Activated CD4-positive, alpha-beta T cell treated with anti-CD3 and anti-CD28 coated beads, Interleukin-2, Interleukin-4, amounts not matched to agents 100 ng/mL and 50 ng/mL, durations not matched to agents 16 hours and 8 hours (primary cell): ENCODE results near the gene HMCN2.

Source experiments
- DNase-seq: peaks from one replicate; pipeline ENCODE4 v3.0.0-alpha.2; 2020; ENCODE audit warnings: low spot score

Gene HMCN2

DNA sequence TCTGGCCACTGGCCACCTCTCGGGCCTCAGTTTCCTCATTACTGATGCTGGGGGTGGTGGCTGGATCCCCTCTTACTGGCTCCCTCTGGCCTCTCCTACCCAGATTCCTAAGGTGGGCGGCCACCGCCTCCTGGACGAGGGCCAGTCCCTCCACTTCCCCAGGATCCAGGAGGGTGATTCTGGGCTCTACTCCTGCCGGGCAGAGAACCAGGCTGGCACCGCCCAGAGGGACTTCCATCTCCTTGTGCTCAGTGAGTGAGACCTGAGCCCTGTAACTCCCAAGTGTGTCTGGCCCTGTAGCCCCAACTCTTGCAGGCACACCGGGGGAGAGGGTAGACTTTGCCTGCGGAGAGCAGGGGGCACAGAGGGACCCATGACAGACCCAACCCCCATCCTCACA is 83.3 kb downstream of the HMCN2 start:
- no peak for DNase-seq

DNA sequence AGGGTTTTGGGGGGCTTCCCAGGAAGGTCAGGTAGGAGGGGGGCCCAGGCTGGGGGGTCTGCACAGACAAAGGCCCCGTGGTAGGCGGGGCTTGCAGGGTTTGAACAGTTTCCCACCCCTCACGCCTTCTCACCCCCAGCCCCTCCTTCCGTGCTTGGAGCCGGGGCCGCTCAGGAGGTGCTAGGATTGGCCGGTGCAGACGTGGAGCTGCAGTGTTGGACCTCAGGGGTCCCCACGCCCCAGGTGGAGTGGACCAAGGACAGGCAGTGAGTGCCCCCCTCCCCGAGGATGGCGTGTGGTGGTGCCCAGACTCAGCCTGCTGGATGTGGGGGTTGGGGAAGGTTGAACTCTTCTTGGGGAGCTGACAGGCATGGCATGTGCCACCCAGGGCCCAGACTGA is 83.8 kb downstream of the HMCN2 start:
- no peak for DNase-seq

DNA sequence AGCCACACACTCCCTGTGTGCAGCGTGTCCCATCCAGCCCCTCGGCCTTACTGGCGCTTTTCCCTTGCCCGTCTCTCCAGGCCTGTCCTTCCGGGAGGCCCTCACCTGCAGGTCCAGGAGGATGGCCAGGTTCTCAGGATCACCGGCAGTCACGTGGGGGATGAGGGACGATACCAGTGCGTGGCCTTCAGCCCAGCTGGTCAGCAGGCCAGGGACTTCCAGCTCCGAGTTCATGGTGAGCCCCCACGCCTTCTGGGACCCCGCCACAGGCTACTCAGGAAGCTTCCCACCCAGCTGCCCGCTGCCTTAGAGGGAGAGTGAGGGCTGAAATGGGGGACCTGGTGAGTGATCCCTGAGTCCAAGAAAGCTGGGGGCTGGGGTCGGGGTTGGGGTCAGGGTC is 85.8 kb downstream of the HMCN2 start:
- no peak for DNase-seq

DNA sequence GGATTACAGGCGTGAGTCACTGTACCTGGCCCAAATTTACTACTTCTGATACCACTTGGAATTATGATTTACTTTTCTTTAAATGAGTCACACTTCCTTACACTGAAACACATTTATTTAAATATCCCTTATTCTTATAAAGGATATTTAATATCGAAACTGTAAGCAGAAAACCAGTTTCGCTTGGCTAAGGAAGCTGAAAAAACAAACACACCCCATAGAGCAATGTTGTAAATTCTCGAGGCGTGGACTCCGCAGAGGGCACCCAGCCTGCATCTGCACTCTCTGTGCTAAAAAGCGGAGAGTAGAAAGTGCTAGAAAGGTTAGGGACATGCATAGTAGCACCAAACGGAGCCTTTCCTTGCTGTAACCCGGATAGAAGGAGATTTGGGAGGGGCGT is 86.5 kb downstream of the HMCN2 start:
- no peak for DNase-seq

DNA sequence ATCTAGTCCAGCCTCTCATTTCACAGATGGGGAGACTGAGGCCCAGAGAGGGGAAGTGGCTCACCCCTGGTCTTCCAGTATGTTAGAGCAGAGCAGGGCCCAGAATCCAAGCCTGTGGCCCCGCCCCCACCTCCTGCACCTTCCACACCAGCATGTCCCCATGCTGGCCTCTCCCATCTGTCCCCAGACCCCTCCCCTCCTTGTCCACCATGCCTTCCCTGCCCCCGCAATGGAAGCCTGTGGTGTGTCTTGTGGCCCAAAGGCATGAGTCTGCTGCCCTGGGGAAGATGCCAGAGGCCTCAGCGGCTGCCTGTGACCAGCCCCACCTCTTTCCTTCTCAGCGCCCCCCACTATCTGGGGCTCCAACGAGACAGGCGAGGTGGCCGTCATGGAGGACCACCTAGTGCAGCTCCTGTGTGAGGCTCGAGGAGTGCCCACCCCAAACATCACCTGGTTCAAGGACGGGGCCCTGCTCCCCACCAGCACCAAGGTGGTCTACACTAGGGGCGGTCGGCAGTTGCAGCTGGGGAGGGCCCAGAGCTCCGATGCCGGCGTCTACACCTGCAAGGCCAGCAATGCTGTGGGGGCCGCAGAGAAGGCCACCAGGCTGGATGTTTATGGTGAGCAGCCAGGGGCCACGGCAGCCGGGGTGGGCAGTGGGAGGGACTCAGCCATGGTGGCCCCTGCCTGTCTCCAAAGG is 87.2 kb downstream of the HMCN2 start:
- DNase-seq = no peak

DNA sequence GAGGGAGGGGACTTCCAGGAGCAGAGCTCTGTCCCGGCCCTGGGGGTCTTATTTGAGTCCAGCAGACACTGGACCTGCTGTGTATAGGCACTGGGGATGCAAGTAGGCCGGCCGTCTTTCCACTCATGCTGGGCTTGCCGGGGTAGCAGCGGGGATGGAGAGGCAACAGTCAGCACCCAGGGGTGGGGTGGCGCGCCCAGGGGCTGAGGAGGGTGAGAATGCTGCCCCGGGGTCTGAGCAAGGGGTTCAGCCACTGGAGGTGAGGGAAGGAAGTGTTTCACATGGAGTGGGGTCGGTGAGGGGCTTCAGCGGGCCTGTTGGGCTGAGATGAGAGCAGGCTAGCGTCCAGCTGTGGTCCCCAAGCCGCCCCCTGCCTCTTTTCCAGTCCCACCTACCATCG is 88.8 kb downstream of the HMCN2 start:
- no peak for DNase-seq

DNA sequence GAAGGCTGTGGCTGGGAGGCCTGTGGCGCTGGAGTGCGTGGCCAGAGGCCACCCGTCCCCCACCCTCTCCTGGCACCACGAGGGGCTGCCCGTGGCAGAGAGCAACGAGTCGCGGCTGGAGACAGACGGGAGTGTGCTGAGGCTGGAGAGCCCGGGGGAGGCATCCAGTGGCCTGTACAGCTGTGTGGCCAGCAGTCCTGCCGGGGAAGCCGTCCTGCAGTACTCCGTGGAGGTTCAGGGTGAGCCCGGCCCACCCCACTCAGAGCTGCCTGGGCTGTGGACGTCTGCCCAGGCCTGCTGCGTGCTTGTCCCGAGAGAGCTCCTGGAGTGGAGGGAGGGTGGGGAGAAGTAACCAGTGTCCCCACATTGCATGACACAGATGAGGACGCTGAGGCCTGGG is 89.2 kb downstream of the HMCN2 start:
- DNase-seq = no peak

DNA sequence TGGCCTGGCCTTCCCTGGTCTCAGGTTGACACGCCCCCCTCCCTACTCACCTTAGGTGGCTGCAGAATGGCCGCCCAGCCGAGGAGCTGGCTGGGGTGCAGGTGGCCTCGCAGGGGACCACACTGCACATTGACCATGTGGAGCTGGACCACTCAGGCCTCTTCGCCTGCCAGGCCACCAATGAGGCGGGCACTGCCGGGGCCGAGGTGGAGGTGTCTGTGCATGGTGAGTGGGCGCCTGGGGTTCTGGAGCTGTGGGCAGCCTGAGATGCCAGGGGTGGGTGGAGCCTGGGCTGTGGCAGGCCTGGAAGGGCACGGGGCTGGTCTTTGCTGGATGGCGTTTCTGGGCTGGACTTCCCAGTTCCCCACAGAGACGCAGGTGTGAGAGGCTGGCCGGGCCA is 90.5 kb downstream of the HMCN2 start:
- DNase-seq = no peak

DNA sequence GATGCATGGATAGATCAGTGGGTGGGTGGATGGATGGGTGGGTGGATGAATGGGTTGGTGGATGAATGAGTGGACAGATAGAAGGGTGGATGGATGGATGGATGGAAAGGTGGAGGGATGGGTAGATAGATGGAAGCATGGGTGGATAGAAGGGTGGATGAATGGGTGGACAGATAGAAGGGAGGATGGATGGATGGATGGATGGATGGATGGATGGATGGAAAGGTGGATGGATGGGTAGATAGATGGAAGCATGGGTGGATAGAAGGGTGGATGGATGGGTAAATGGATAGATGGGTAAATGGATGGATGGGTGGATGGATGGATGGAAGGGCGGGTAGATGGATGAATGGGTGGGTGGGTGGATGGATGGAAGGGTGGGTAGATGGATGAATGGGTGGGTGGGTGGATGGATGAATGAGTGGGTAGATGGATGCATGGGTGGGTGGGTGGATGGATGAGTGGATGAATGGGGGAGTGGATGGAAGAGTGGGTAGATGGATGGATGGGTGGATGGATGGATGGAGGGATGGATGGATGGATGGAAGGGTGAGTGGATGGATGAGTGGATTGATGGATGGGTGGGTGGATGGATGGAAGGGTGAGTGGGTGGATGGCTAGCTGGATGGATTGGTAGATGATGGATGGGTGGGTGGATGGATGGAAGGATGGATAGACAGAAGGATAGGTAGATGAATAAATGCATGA is 91.5 kb downstream of the HMCN2 start:
- DNase-seq = no peak

DNA sequence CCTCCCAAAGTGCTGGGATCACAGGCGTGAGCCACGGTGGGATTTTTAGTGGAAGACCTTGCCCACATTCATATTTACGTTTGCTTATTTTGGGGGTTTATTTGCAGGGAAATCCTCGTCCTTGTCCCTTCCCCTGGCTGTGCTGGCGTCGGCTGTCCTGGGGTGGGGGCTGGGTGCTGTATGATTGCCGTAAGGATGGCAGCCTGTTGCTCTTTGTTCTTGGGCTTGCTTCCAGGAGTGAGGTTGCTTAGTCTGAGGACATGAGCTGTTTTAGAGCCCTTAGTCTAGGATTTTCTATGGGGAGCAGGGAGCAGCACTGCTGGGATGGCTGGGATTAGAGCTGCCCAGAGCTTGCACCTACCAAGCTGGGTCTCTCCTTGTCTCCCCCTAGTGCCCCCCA is 93.4 kb downstream of the HMCN2 start:
- DNase-seq = no peak

DNA sequence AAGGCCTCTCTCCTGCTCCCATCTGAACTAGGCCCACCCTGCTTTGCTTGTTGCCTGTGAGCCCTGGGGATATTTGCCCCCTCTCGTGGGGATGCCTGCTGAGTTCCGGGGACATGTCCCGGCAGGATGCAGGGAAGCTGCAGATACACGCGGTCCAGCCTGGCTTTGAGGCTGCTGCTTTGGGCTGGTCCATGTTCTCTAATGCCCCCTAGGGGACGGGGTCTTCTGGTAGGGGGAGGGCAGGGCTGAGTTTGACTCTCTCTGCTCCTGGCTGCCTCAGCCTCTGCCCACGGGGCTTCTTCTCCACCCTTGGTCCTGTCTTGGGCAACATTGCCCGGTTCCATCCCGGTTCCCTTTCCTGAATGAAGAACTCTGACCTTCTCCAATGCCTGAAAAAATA is 94.3 kb downstream of the HMCN2 start:
- no peak for DNase-seq

DNA sequence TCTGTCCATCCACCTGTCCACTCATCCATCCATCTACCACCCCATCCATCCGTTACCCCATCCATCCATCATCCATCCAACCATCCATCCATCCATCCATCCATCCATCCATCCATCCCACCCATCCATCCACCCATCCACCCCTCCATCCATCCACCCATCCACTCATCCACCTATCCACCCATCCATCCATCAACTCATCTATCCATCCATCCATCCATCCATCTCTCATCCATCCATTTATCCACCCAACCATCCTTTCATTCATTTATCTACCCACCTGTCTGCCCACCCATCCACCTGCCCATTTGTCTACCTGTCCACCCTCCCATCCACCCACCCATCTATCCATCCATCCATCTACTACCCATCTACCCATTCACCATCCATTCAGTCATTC is 95.1 kb downstream of the HMCN2 start:
- no peak for DNase-seq

DNA sequence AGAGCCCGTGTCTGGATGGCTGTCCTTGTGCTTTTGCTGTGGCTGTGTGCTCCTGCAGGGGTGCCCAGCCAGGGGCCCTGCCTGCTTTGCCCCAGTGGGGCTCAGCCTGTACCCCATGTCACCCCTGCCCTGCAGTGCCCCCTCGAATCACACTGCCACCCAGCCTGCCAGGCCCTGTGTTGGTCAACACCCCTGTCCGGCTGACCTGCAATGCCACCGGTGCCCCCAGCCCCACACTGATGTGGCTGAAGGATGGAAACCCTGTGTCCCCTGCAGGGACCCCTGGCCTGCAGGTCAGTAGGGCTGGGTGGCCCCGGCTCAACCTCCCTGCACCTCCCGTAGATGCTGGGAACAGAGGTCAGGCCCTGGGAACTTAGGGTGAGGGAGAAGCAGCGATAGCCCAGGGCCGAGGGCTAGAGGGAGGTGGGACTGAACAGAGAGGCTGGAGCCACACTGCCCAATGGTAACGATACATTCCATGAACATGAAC is 96.4 kb downstream of the HMCN2 start:
- no peak for DNase-seq

DNA sequence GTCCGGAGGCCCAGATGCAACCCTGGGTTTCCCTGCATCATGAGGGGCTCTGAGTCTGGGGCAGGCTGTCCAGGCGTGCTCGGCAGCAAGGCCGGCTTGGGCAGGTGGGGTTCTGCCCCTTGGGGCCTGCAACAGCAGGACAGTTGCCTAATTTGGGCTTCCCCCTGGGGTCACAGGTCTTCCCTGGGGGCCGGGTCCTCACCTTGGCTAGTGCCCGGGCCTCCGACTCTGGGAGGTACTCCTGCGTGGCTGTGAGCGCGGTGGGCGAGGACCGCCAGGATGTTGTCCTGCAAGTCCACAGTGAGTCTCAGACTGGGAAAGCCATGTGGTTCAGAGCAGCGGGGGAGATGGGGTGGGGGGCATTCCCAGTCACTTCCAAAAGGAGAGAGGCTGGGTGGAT is 97.1 kb downstream of the HMCN2 start:
- DNase-seq = no peak

DNA sequence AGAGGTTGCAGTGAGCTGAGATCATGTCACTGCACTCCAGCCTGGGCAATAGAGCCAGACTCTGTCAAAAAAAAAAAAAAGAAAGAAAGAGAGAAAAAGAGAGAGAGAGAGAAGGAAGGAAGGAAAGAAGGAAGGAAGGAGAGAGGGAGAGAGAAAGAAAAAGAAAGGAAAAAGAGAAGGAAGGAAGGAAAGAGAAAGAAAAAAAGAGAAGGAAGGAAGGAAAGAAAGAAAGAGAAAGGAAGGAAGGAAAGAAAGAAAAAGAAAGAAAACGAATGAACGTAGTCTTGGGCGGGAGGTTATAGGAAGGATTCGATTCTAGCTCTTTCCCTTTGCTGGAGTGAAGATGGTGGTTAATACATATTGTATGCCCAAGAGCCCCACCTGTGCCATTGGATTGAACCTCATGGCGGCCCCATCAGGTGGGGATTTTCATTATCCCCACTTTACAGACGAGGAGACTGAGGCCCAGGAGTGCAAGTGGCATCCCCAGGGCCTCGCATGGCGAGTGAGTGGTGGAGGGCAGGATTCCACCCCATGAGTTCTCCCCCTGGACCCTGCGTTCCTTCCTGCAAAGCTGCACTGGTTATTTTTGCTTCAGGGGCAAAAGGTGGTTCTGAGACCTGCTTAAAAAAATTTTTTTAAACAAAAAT is 98.3 kb downstream of the HMCN2 start:
- DNase-seq = no peak

DNA sequence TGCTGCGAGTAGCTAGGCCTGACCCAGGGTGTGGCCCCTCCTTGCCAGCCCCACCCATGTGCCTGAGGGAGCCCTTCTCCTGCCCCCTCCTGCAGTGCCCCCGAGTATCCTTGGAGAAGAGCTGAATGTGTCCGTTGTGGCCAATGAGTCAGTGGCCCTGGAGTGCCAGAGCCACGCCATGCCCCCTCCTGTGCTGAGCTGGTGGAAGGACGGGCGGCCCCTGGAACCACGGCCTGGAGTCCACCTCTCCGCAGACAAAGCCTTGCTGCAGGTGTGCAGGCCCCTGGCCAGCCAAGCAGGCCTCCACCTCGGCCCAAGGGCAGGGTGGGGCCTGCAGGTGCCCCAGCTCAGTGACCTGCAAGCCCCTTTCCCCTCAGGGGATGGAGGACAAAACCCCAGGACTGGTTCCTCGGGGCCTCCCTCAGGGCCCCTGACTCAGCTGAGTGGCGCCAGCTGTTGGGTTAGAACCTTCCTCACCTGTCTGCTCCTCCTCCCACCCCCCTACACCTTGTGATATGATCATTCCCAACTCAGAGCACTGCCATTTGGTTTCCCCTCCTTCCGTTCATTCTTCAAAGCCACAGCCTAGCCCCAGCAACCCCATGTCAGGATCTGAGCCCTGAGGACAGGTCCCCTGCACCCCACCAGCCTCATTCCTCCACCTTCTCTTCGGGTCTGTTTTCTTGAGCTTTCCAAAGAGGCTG is 99.2 kb downstream of the HMCN2 start:
- DNase-seq = no peak

DNA sequence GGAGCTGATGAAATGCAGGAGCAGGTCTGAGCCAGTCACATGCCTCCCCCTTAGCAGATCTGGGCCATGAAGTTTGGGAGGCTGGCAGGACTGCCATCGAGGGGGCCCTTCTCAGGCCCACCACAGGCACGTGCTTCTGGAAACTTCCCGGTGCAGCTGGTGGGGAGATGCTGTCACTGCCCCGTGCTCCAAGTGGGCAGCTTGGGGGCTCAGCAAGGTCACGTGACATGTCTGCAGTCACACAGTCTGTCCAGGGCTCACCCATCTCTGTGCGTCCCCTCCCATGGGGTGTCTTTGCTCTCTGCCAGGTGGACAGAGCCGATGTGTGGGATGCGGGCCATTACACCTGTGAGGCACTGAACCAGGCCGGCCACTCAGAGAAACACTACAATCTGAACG is 99.8 kb downstream of the HMCN2 start:
- DNase-seq = no peak

DNA sequence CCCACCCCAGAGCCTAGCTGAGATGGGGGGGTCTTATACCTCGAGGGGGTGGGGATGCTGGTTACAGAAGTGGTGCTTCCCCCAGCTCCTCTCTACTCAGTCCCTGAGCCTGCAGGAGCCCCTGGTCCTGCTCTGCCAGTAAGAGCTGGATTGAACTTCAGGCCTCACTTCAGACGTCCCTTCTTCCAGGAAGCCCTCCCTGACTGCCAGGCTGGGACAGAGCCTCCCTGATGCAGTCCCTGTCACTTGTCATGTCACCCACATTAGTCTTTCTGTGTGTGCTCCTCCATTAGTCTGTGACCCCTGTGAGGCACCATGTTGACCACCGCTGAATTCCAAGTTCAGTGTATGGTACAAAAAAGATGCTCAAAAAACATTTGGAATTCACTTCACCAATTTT is 100.5 kb downstream of the HMCN2 start:
- no peak for DNase-seq

DNA sequence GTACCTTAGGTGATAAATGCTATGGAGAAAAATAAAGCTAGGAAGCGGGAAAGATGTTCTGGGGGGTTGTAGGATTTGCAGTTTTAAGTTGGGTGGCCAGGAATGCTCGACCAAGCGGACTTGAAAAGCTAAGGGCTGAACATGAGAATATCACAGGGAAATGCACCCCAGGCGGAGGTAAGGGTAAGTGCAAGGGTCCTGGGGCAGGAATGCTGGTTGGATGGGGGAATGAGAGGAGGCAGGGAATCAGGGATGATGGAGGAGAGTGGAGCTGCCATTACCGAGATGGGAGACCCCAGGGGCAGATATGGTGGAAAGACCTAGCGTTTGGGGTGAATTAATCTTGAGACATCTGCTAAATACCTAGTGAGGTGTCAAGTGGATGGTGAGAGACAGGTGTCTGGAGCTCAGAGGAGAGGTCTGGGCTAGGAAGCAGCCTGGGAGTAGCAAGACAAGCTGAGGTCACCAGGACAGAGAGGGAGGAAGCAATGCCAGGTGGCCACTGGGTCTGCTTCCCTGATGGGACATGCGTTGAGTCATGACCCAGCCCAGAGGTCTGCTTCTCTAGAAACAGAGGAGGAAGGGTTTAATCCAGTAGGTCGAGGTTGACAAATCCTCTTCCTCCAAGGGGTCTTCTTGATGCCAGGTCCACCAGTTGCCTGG is 101.5 kb downstream of the HMCN2 start:
- DNase-seq = no peak

DNA sequence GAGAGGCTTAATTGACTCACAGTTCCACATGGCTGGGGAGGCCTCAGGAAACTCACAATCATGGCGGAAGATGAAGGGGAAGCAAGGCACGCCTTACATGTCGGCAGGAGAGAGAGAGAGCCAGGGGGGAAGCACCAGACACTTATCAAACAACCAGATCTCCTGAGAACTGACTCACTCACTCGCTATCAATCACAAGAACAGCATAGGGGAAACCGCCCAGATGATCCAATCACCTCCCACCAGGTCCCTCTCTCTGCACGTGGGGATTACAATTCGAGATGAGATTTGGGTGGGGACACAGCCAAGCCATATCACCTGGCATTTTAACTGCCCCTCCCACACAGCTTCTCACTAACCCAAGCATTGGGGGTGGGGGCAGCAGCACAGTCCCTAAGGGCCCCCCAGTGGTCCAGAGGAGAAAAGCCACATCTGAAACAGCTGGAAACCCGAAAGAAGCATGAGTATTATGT is 103.1 kb downstream of the HMCN2 start:
- DNase-seq = peak; percentile 50

DNA sequence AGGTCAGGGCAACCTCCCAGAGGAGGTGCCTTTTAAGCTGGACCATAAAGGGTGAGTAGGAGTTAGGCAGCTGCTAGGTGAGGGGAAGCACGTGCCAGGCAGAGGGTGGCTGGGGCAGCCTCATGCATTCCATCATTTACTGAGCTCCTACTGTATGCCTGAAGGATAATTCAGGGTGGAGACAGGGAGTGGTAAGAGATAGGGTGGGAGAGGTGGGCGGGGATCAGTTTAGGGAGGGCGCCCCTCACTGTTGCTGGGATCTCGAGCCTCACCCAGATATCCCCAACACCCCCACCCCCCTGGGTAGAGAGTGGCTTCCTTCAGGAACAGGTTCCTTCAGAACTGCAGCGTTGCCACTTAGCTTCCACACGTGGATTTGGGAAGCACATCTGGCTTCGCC is 104.7 kb downstream of the HMCN2 start:
- DNase-seq = no peak
